Esophagus muscularis mucosa (tissue), 4 donors: ENCODE data around the gene NT5DC1. TPM values are rescaled to one million over a fixed set of nuclear protein-coding genes. Genes with fewer than 3 reads are reported as not detected.

Source experiments
- DNase-seq: peaks from one replicate; pipeline ENCODE4 v3.0.0-alpha.2; 2017; ENCODE audit errors: extremely low spot score
- H3K27ac ChIP-seq, 4 donors: fragments of 200-600 bp; sonication (generic); replicated peaks in 1 of 4; 1 replicate in 3 of 4; 2 replicates in 1 of 4; pipeline ENCODE4 v1.5.1; 2016 to 2019; ENCODE audit warnings: mild to moderate bottlenecking in 1 of 4
- H3K27me3 ChIP-seq, 4 donors: fragments of 200-600 bp; sonication (generic); one replicate each; pipeline versions ENCODE4 v1.5.1 to v1.6.0; 2016 to 2019
- H3K36me3 ChIP-seq, 4 donors: fragments of 200-600 bp; sonication (generic); one replicate each; pipeline ENCODE4 v1.5.1; 2016 to 2019
- H3K4me1 ChIP-seq, 4 donors: fragments of 200-600 bp; sonication (generic); one replicate each; pipeline ENCODE4 v1.5.1; 2016 to 2019
- H3K4me3 ChIP-seq, 4 donors: fragments of 200-600 bp; sonication (generic); 1 replicate in 2 of 4; 2 replicates in 2 of 4; pipeline ENCODE4 v1.5.1; 2016 to 2019; ENCODE audit warnings: mild to moderate bottlenecking in 4 of 4, moderate library complexity in 1 of 4
- H3K9me3 ChIP-seq, 4 donors: fragments of 200-600 bp; sonication (generic); 1 replicate in 3 of 4; 2 replicates in 1 of 4; pipeline ENCODE4 v1.5.1; 2016 to 2019
- EP300 ChIP-seq: sonication (generic); formaldehyde crosslinking; IDR thresholded peaks from one replicate; pipeline ENCODE4 v1.6.1; 2017; ENCODE audit warnings: antibody characterized with exemption
- POLR2A ChIP-seq: fragments of 450-650 bp; IDR thresholded peaks from one replicate; pipeline ENCODE4 v1.6.1; 2017; ENCODE audit warnings: antibody characterized with exemption, moderate library complexity, mild to moderate bottlenecking, low read depth
- POLR2AphosphoS5 ChIP-seq, 2 donors: sonication (generic); formaldehyde crosslinking; IDR thresholded peaks; one replicate each; pipeline ENCODE4 v1.6.1; 2017; ENCODE audit warnings: antibody characterized with exemption in 2 of 2
- WGBS: methylation state at CpG from one replicate; pipeline ENCODE4 v1.1.5; 2018; 5-methylcytosine and 5-hydroxymethylcytosine counted together
- intact Hi-C: fragments of 100-400 bp; cut with DNase I; formaldehyde crosslinking; loops from one replicate; pipeline ENCODE4 v1.15.1; 2023
- total RNA-seq, 4 donors: library from RNA; depleted of rRNA; stranded (reverse); fragments of >200 nt; gene quantifications; one replicate each; pipeline versions ENCODE4 v1.1.0 to v1.2.1, GENCODE V29; 2016
- TF ChIP-seq, protein P1 (sequence below), 3 experiments: fragments of 200-600 bp in 2 of 3; fragments of 450-650 bp in 1 of 3; sonication (generic) in 2 of 3; IDR thresholded peaks; one replicate each; pipeline ENCODE4 v1.5.1; 2017 to 2019; ENCODE audit warnings: antibody characterized with exemption in 3 of 3, mild to moderate bottlenecking in 2 of 3, moderate library complexity in 1 of 3

Gene NT5DC1
- total RNA-seq, 4 donors from 2014 or later, result 4.1 to 8.4 (median 6.7) TPM

- Histone ChIP-seq H3K4me3 (no peak overlapping the region), H3K27me3 (no peaks in the 10 kb centered on the region), H3K9me3 (no peaks in the 10 kb centered on the region), H3K27ac (no peak overlapping the region), H3K4me1 (peaks cover 0 to 12% (median 7%) of the 10 kb centered on the region in 4 donors), H3K36me3 (no peaks in the 10 kb centered on the region)
- no peak for DNase-seq
- TF ChIP-seq POLR2AphosphoS5 (IDR thresholded peaks at IDR 0.05) (no peak), EP300 (no peak)
- TF ChIP-seq, protein P1, sequence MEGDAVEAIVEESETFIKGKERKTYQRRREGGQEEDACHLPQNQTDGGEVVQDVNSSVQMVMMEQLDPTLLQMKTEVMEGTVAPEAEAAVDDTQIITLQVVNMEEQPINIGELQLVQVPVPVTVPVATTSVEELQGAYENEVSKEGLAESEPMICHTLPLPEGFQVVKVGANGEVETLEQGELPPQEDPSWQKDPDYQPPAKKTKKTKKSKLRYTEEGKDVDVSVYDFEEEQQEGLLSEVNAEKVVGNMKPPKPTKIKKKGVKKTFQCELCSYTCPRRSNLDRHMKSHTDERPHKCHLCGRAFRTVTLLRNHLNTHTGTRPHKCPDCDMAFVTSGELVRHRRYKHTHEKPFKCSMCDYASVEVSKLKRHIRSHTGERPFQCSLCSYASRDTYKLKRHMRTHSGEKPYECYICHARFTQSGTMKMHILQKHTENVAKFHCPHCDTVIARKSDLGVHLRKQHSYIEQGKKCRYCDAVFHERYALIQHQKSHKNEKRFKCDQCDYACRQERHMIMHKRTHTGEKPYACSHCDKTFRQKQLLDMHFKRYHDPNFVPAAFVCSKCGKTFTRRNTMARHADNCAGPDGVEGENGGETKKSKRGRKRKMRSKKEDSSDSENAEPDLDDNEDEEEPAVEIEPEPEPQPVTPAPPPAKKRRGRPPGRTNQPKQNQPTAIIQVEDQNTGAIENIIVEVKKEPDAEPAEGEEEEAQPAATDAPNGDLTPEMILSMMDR (IDR thresholded peaks at IDR 0.05), result no peak
- intact Hi-C loops, result no loop called here
- WGBS, result 86% methylated on average over 4 of the region's 4 CpGs
Observed at GRCh38 chr6:116208056-116208785, 107.6 kb downstream of the NT5DC1 start.

DNA sequence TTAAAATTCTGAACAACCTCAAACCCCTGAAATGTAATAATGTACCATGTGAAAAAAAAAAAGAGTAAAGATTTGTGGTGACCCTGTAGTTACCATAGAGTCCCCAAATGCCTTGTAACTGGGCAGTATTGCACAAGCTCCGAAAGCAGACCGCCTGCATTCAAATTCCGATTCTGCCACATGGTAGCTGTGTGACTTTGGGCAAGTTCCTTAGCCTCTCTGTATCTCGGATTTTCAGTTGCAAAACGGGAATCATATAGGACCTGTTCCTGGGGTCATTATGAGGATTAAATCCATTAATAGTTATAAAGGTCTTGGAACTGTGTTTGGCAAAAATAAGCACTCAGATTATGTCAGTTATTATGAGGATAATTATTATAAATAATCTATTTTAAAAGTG, 109.7 kb downstream of the NT5DC1 start:
- Histone ChIP-seq H3K36me3 (no peaks in the 10 kb centered on the region), H3K4me1 (peaks cover 0 to 12% (median 7%) of the 10 kb centered on the region in 4 donors), H3K4me3 (no peak overlapping the region), H3K27ac (no peak overlapping the region), H3K9me3 (no peaks in the 10 kb centered on the region), H3K27me3 (no peaks in the 10 kb centered on the region)
- TF ChIP-seq POLR2AphosphoS5 (IDR thresholded peaks at IDR 0.05) (no peak), POLR2A (no peak), EP300 (no peak)
- TF ChIP-seq, protein P1 (IDR thresholded peaks at IDR 0.05), result no peak
- intact Hi-C loops, result no loop called here
- WGBS, result 90% methylated on average over 5 of the region's 5 CpGs
- DNase-seq, result no peak

DNA sequence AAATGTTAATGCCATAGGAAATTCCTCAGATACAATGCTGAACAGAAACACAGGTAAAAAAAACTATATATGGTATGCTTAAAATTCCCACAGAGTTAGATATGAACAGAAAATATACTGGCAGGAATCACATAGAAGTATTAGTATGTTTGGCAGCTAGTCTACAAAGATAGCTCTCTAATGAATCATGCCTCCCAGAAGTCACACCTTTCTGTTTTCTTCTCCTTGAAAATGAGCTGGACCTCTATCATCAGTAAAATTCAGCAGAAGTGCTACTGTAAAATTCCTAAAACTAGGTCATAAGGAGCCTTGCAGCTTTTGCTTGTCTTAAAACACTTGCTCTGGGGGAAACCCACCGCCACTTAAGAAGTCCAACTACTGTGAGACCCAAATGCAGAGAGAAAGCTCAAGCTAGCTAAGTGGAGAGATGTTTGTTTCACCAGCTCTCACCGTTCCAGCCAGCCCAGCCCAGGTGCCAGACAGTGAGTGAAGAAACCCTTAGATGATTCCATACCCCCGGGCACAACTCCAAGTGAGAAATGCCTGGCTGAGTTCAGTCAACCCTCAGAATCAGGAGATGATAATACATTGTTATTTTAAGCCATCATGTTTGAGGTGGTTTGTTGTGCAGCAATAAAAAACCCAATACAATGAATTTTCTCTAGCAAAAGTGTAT, 110.2 kb downstream of the NT5DC1 start:
- no peaks in the 10 kb centered on the region for H3K27me3 ChIP-seq
- H3K9me3 ChIP-seq, result no peaks in the 10 kb centered on the region
- H3K27ac ChIP-seq, result no peak overlapping the region
- no peaks in the 10 kb centered on the region for H3K36me3 ChIP-seq
- WGBS, result 50% methylated on average over 3 of the region's 3 CpGs
- TF ChIP-seq, protein P1 (IDR thresholded peaks at IDR 0.05), result no peak
- TF ChIP-seq POLR2A (no peak), POLR2AphosphoS5 (IDR thresholded peaks at IDR 0.05) (no peak), EP300 (no peak)
- intact Hi-C loops, result no loop called here
- peaks cover 0 to 12% (median 7%) of the 10 kb centered on the region in 4 donors for H3K4me1 ChIP-seq
- no peak overlapping the region for H3K4me3 ChIP-seq
- no peak for DNase-seq

DNA sequence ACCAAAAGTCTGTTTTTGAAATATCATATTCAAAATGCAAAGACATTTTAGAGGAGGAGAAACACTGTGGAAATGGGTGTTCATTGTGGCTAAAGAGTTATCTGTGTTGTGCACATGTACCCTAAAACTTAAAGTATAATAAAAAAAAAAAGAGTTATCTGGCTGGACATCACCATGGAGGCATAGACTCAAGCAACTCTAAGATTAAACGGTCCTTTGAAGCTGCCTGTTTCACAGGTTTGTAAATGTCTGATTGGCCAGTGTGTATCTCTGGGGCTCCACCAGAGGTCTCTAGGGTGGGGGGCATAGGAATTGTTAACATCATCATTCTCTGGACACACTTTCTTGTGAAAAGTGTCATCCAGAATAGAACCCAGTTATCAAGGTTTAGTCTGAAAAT, 114.0 kb downstream of the NT5DC1 start:
- no peak for TF ChIP-seq EP300
- TF ChIP-seq POLR2A, result no peak
- TF ChIP-seq POLR2AphosphoS5 (IDR thresholded peaks at IDR 0.05), result no peak
- TF ChIP-seq, protein P1 (IDR thresholded peaks at IDR 0.05), result no peak
- no peak overlapping the region for H3K27ac ChIP-seq
- intact Hi-C loops, result no loop called here
- H3K9me3 ChIP-seq, result no peaks in the 10 kb centered on the region
- no peaks in the 10 kb centered on the region for H3K27me3 ChIP-seq
- DNase-seq, result no peak
- H3K4me3 ChIP-seq, result no peak overlapping the region
- H3K36me3 ChIP-seq, result no peaks in the 10 kb centered on the region
- peaks cover 0 to 12% (median 7%) of the 10 kb centered on the region in 4 donors for H3K4me1 ChIP-seq
- WGBS, result 80% methylated on average over 1 of the region's 1 CpG
